AG04450 (cell line): Measurements from ENCODE around the gene DOCK6. TPM values are rescaled to one million over a fixed set of nuclear protein-coding genes. Genes with fewer than 3 reads are reported as not detected.
"Not testable (repeated sequence)": the region's sequence is repeated elsewhere in the genome, so short reads cannot be mapped to it uniquely, and the experiment has no call there.

Source experiments
- CTCF ChIA-PET: fragments of 300-600, 350-600 bp; formaldehyde crosslinking; extraction: SDS; loops from one replicate; lab custom pipeline; 2022; ENCODE audit warnings: antibody characterized with exemption, inconsistent platforms; lab: Charles Lee
- POLR2A ChIA-PET: fragments of 350-600 bp; formaldehyde crosslinking; extraction: SDS; loops from one replicate; lab custom pipeline; 2021; ENCODE audit warnings: antibody characterized with exemption, inconsistent platforms; lab: Yijun Ruan, JAX
- DNase-seq: peaks from one replicate; pipeline ENCODE4 v3.0.0-alpha.2; 2011; ENCODE audit warnings: low read depth, low spot score
- H3K27ac ChIP-seq: one replicate; pipeline ENCODE4 v1.5.1; 2012; ENCODE audit warnings: low read depth, low read length, control low read depth
- H3K27me3 ChIP-seq: one replicate; pipeline ENCODE4 v1.6.0; 2012; ENCODE audit warnings: low read length; ENCODE audit not compliant: control insufficient read depth, insufficient read depth
- H3K4me3 ChIP-seq: 2 replicates; pipeline ENCODE4 v1.5.1; 2011; ENCODE audit warnings: mild to moderate bottlenecking, low read depth, low read length, control low read depth
- H3K9me3 ChIP-seq: 2 replicates; pipeline ENCODE4 v1.5.1; 2012; ENCODE audit warnings: low read length; ENCODE audit not compliant: control insufficient read depth, insufficient read depth
- CTCF ChIP-seq: IDR thresholded peaks from 2 replicates; pipeline ENCODE4 v1.5.1; 2011; ENCODE audit warnings: low read depth, low read length, control low read depth, inconsistent platforms
- polyA plus RNA-seq: library from polyadenylated mRNA; depleted of rRNA; stranded (reverse); fragments of >200 nt; gene quantifications from 2 replicates; pipeline ENCODE4 v1.2.3, GENCODE V29; 2011

The DOCK6 gene
- polyA plus RNA-seq, 1 experiment: 8.9 TPM

GRCh38 chr19:11164879-11165406 lies 97.4 kb downstream of the DOCK6 start:
- Histone ChIP-seq H3K27ac (peak overlapping the region; percentile 61), H3K4me3 (no peak overlapping the region)

GRCh38 chr19:11164296-11164695 lies 98.0 kb downstream of the DOCK6 start:
- Histone ChIP-seq H3K27me3 (no peaks in the 10 kb centered on the region), H3K4me3 (no peak overlapping the region), H3K27ac (no peak overlapping the region), H3K9me3 (peaks cover 12% of the 10 kb centered on the region)
- ChIA-PET CTCF (interaction anchor here (0.8 to 2.7 kb wide), 2 partner anchors 26 to 39 kb away, joined by 3 to 9 read pairs; no protein-coding TSS in a partner anchor), POLR2A (interaction anchor here (0.8 kb wide), 1 partner anchor 9 kb away, joined by 9 read pairs; the partner anchor contains the start of gene SPC24)
- TF ChIP-seq CTCF: no peak
- DNase-seq: no peak

More at GRCh38 chr19:11164879-11165406, 97.4 kb downstream of the DOCK6 start:
- CTCF ChIA-PET: interaction anchor here (2.7 kb wide), 1 partner anchor 39 kb away, joined by 9 read pairs; no protein-coding TSS in a partner anchor
- POLR2A ChIA-PET: interaction anchor here (0.7 to 0.8 kb wide), 2 partner anchors 9 to 39 kb away, joined by 3 to 9 read pairs; partner anchors contain the start of gene SPC24
- Histone ChIP-seq H3K9me3 (peaks cover 12% of the 10 kb centered on the region), H3K27me3 (no peaks in the 10 kb centered on the region)
- no peak for TF ChIP-seq CTCF
- no peak for DNase-seq

- Histone ChIP-seq H3K9me3 (peaks cover 12% of the 10 kb centered on the region), H3K27ac (peak overlapping the region; percentile 80)
- CTCF ChIA-PET: interaction anchor here (0.5 to 0.6 kb wide), 2 partner anchors 10 to 34 kb away, joined by 3 to 4 read pairs; no protein-coding TSS in a partner anchor
- POLR2A ChIA-PET, H3K4me3 ChIP-seq, H3K27me3 ChIP-seq, DNase-seq: not testable (repeated sequence)
Observed at GRCh38 chr19:11160440-11160768, 101.9 kb downstream of the DOCK6 start.

GRCh38 chr19:11159598-11160439 lies 102.5 kb downstream of the DOCK6 start:
- Histone ChIP-seq H3K9me3 (peaks cover 12% of the 10 kb centered on the region), H3K27ac (peak overlapping the region; percentile 80), H3K4me3 (0 out of 2 replicates have a peak overlapping the region, but pooled peaks have one; percentile 10), H3K27me3 (no peaks in the 10 kb centered on the region)
- ChIA-PET POLR2A (no interaction called here), CTCF (interaction anchor here (0.5 to 0.6 kb wide), 2 partner anchors 10 to 34 kb away, joined by 3 to 4 read pairs; no protein-coding TSS in a partner anchor)
- peak; percentile 27; the same call in 1 of the 2 replicates for TF ChIP-seq CTCF
- no peak for DNase-seq

GRCh38 chr19:11155373-11156120 lies 106.8 kb downstream of the DOCK6 start, which contains the start of gene SPC24:
Gene SPC24, minus strand, starts transcription at chr19:11155782. Its CDS starts 6 bp downstream, at chr19:11155776.
- H3K9me3 ChIP-seq: peaks cover under 1% of the 10 kb centered on the region; the same call in 1 of the 2 replicates
- no peaks in the 10 kb centered on the region for H3K27me3 ChIP-seq
- TF ChIP-seq CTCF: no peak
- ChIA-PET POLR2A (interaction anchor here (0.7 to 1.2 kb wide), 3 partner anchors 9 to 214 kb away, joined by 3 to 9 read pairs (median 6); no protein-coding TSS in a partner anchor), CTCF (interaction anchor here (2.2 kb wide), 1 partner anchor 29 kb away, joined by 10 read pairs; no protein-coding TSS in a partner anchor)
- peak within 1 kb of the TSS; percentile 11 for H3K27ac ChIP-seq
- peak; percentile 98 for DNase-seq
- H3K4me3 ChIP-seq: peak within 1 kb of the TSS; percentile 92
